Lung (tissue), 12 donors: ENCODE measurements around the gene TRAPPC14. TPM values are rescaled to one million over a fixed set of nuclear protein-coding genes. Genes with fewer than 3 reads are reported as not detected.

Experiments used
- ATAC-seq: fragments of 200-7000 bp; cut with Tn5 transposase; one replicate; pipeline ENCODE4 v1.9.1; 2020; ENCODE audit warnings: moderate number of reproducible peaks; ENCODE audit not compliant: insufficient read depth, low FRiP score
- DNase-seq, 3 donors: peaks; one replicate each; pipeline ENCODE4 v3.0.0-alpha.2; 2013 to 2017
- H3K27ac ChIP-seq, 2 donors: one replicate each; pipeline ENCODE4 v1.5.1; 2013; ENCODE audit warnings: mild to moderate bottlenecking in 2 of 2, moderate library complexity in 2 of 2, control low read depth in 1 of 2, inconsistent platforms in 1 of 2, low read depth in 1 of 2, low read length in 1 of 2
- H3K27me3 ChIP-seq, 3 donors: one replicate each; pipeline ENCODE4 v1.5.1; 2013; ENCODE audit warnings: low read length in 2 of 3; ENCODE audit not compliant: control insufficient read depth in 3 of 3, insufficient read depth in 3 of 3
- H3K36me3 ChIP-seq, 4 donors: one replicate each; pipeline ENCODE4 v1.5.1; 2013; ENCODE audit warnings: low read length in 4 of 4, mild to moderate bottlenecking in 1 of 4, moderate library complexity in 1 of 4; ENCODE audit not compliant: control insufficient read depth in 4 of 4, insufficient read depth in 4 of 4
- H3K4me1 ChIP-seq, 5 donors: one replicate each; pipeline ENCODE4 v1.5.1; 2013; ENCODE audit warnings: low read length in 5 of 5, mild to moderate bottlenecking in 2 of 5, moderate library complexity in 1 of 5; ENCODE audit not compliant: control insufficient read depth in 5 of 5, insufficient read depth in 5 of 5
- H3K4me3 ChIP-seq: one replicate; pipeline ENCODE4 v1.5.1; 2013; ENCODE audit warnings: mild to moderate bottlenecking, control low read depth, moderate library complexity
- H3K9ac ChIP-seq, 2 donors: one replicate each; pipeline ENCODE4 v1.5.1; 2013; ENCODE audit warnings: low read length in 2 of 2, control low read depth in 1 of 2; ENCODE audit not compliant: insufficient read depth in 1 of 2
- H3K9me3 ChIP-seq, 4 donors: one replicate each; pipeline ENCODE4 v1.5.1; 2013; ENCODE audit warnings: low read length in 3 of 4, mild to moderate bottlenecking in 1 of 4, moderate library complexity in 1 of 4; ENCODE audit not compliant: control insufficient read depth in 4 of 4, insufficient read depth in 3 of 4
- CTCF ChIP-seq: IDR thresholded peaks from 2 replicates; pipeline ENCODE4 v1.5.1; 2012; ENCODE audit warnings: mild to moderate bottlenecking; ENCODE audit errors: control extremely low read depth, extremely low read depth
- WGBS, 2 donors: extraction: QIAGEN DNeasy Blood & Tissue Kit; methylation state at CpG; one replicate each; pipeline ENCODE4 v1.1.7; 2013; 5-methylcytosine and 5-hydroxymethylcytosine counted together
- polyA plus RNA-seq, 2 donors: library from polyadenylated mRNA; stranded (reverse); fragments of 200-250 nt; gene quantifications; one replicate each; pipeline ENCODE4 v1.2.1, GENCODE V29; 2013
- total RNA-seq, 2 donors: library from RNA; depleted of rRNA in 1 of 2; stranded (reverse); fragments of >200 nt in 1 of 2; gene quantifications; one replicate each; pipeline ENCODE4 v1.2.1, GENCODE V29; 2014 to 2021
- donor health status: control.
- donor health status: control.
- donor health status: Bipolar disorder and iron deficiency.
- donor health status: healthy.
- donor health status: DM: yes; HTN: yes; CAD: no.

The TRAPPC14 gene
- total and polyA plus RNA-seq, 4 donors: 9.8 to 27.9 (median 19.5) TPM

- ATAC-seq (no peak), DNase-seq (no peak)
- WGBS, 2 donors: 63 to 73% methylated on average over 16 of the region's 16 CpGs
- Histone ChIP-seq H3K9ac (no peak overlapping the region), H3K27ac (no peak overlapping the region), H3K4me3 (no peak overlapping the region), H3K27me3 (peaks cover 0 to 4% (median 0%) of the 10 kb centered on the region in 3 donors), H3K4me1 (peaks cover 0 to 25% (median 3%) of the 10 kb centered on the region in 5 donors), H3K36me3 (peaks cover 0 to 4% (median 0%) of the 10 kb centered on the region in 4 donors), H3K9me3 (no peaks in the 10 kb centered on the region)
- TF ChIP-seq CTCF: no peak
Measured at GRCh38 chr7:100166317-100166940, 7.9 kb upstream of the TRAPPC14 start.

- Histone ChIP-seq H3K9ac (no peak overlapping the region), H3K4me1 (peaks cover 0 to 27% (median 3%) of the 10 kb centered on the region in 5 donors), H3K27me3 (peaks cover 0 to 4% (median 0%) of the 10 kb centered on the region in 3 donors), H3K4me3 (no peak overlapping the region), H3K9me3 (no peaks in the 10 kb centered on the region), H3K36me3 (peaks cover 0 to 9% (median 0%) of the 10 kb centered on the region in 4 donors), H3K27ac (no peak overlapping the region)
- ATAC-seq (no peak), DNase-seq (no peak)
- 89 to 97% methylated on average over 5 of the region's 5 CpGs for WGBS, 2 donors
- TF ChIP-seq CTCF: no peak
Measured at GRCh38 chr7:100163871-100164270, 5.3 kb upstream of the TRAPPC14 start.

DNA sequence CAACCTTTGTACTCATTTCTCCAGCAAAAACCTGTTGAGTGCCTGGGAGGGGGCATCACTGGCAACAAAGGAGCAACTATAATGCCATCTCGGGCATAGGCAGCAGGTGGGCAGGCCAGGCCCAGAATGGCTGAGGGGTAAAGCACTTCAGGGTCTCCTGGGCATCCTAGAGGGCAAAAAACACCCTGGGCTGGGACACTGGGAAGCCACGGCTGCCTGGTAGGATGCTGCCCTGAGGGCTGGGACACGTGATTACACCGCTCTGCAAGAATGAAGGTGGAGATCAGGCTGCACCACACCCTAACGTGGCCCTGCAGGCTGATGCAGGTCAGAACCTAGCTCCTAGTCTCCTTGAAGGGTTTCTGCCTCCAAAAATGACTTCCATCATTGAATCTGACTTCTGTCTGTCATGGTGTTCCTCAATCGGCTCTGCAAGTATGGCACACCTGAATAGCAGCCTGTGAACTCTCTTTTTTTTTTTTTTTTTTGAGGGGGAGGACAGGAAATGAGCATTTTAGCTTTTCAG lies 4.5 kb upstream of the TRAPPC14 start:
- 71 to 81% methylated on average over 6 of the region's 6 CpGs for WGBS, 2 donors
- Histone ChIP-seq H3K4me3 (no peak overlapping the region), H3K36me3 (peaks cover 0 to 9% (median 0%) of the 10 kb centered on the region in 4 donors), H3K27ac (no peak overlapping the region), H3K9ac (no peak overlapping the region), H3K27me3 (peaks cover 0 to 4% (median 0%) of the 10 kb centered on the region in 3 donors), H3K4me1 (peaks cover 0 to 20% (median 0%) of the 10 kb centered on the region in 5 donors), H3K9me3 (no peaks in the 10 kb centered on the region)
- no peak for TF ChIP-seq CTCF
- no peak for DNase-seq
- no peak for ATAC-seq
